Measurements from ENCODE around the gene PICK1.
"Not testable (repeated sequence)": the region's sequence is repeated elsewhere in the genome, so short reads cannot be mapped to it uniquely, and the experiment has no call there.

DNA sequence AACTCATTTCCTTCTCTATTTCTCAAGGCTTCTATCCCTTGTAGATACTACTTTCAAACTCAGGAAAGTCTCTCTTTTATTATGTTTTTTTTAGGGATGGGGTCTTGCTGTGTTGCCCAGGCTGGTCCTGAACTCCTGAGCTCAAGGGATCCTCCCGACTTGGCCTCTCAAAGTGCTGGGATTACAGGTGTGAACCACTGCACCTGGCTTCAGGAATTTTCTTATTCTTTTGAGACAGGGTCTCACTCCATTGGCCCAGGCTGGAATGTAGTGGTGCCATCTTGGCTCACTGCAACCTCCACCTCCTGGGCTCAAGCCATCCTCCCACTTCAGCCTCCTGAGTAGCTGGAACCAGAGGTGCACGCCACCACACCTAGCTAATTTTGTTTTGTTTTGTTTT lies 22.0 kb downstream of the PICK1 start:
- TF ChIP-seq, protein P1, sequence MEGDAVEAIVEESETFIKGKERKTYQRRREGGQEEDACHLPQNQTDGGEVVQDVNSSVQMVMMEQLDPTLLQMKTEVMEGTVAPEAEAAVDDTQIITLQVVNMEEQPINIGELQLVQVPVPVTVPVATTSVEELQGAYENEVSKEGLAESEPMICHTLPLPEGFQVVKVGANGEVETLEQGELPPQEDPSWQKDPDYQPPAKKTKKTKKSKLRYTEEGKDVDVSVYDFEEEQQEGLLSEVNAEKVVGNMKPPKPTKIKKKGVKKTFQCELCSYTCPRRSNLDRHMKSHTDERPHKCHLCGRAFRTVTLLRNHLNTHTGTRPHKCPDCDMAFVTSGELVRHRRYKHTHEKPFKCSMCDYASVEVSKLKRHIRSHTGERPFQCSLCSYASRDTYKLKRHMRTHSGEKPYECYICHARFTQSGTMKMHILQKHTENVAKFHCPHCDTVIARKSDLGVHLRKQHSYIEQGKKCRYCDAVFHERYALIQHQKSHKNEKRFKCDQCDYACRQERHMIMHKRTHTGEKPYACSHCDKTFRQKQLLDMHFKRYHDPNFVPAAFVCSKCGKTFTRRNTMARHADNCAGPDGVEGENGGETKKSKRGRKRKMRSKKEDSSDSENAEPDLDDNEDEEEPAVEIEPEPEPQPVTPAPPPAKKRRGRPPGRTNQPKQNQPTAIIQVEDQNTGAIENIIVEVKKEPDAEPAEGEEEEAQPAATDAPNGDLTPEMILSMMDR (IDR thresholded peaks at IDR 0.05; ENCODE audit: low read depth, low read length), result not testable (repeated sequence)
- not testable (repeated sequence) for TF ChIP-seq POLR2A (IDR thresholded peaks at IDR 0.05; ENCODE audit: extremely low read depth, insufficient read length); MYC (IDR thresholded peaks at IDR 0.05; ENCODE audit: low read depth, low read length)

Measured in NB4 (cell line).